Measurements from ENCODE around the gene GGT1. TPM values are rescaled to one million over a fixed set of nuclear protein-coding genes. Genes with fewer than 3 reads are reported as not detected.

The GGT1 gene
- total RNA-seq, 4 donors from 2014 or later: 0.61 to 7.7 (median 1.2) TPM

- no peak overlapping the region for H3K4me3 ChIP-seq
- H3K27ac ChIP-seq: peak overlapping the region; percentile 6 to 76 (median 56)
- 29 to 37% methylated on average over 2 of the region's 2 CpGs for WGBS, 2 donors
- intact Hi-C loops (cut with DNase I): no loop called here
- H3K9me3 ChIP-seq: no peaks in the 10 kb centered on the region
- TF ChIP-seq POLR2A (IDR thresholded peaks at IDR 0.05) (no peak), CTCF (IDR thresholded peaks at IDR 0.05) (no peak)
- no peak for DNase-seq
- no peaks in the 10 kb centered on the region for H3K27me3 ChIP-seq
- H3K4me1 ChIP-seq: peaks cover 24 to 83% (median 53%) of the 10 kb centered on the region in 3 donors
- peaks cover 0 to 18% (median 3%) of the 10 kb centered on the region in 3 donors for H3K36me3 ChIP-seq
Measured at GRCh38 chr22:24580276-24580675, 22.7 kb upstream of the GGT1 start.

GRCh38 chr22:24582056-24582814 is 20.8 kb upstream of the GGT1 start:
- Histone ChIP-seq H3K4me1 (peaks cover 24 to 75% (median 53%) of the 10 kb centered on the region in 3 donors), H3K27me3 (no peaks in the 10 kb centered on the region), H3K9me3 (no peaks in the 10 kb centered on the region), H3K27ac (peak overlapping the region in 2 of 4 donors; percentile 82), H3K36me3 (peaks cover 0 to 22% (median 7%) of the 10 kb centered on the region in 3 donors), H3K4me3 (no peak overlapping the region)
- no peak for TF ChIP-seq CTCF (IDR thresholded peaks at IDR 0.05)
- TF ChIP-seq POLR2A (IDR thresholded peaks at IDR 0.05): no peak
- no peak for DNase-seq
- intact Hi-C loops (cut with DNase I): no loop called here
- WGBS, 2 donors: 43 to 49% methylated on average over 3 to 11 of the region's 12 CpGs

DNA sequence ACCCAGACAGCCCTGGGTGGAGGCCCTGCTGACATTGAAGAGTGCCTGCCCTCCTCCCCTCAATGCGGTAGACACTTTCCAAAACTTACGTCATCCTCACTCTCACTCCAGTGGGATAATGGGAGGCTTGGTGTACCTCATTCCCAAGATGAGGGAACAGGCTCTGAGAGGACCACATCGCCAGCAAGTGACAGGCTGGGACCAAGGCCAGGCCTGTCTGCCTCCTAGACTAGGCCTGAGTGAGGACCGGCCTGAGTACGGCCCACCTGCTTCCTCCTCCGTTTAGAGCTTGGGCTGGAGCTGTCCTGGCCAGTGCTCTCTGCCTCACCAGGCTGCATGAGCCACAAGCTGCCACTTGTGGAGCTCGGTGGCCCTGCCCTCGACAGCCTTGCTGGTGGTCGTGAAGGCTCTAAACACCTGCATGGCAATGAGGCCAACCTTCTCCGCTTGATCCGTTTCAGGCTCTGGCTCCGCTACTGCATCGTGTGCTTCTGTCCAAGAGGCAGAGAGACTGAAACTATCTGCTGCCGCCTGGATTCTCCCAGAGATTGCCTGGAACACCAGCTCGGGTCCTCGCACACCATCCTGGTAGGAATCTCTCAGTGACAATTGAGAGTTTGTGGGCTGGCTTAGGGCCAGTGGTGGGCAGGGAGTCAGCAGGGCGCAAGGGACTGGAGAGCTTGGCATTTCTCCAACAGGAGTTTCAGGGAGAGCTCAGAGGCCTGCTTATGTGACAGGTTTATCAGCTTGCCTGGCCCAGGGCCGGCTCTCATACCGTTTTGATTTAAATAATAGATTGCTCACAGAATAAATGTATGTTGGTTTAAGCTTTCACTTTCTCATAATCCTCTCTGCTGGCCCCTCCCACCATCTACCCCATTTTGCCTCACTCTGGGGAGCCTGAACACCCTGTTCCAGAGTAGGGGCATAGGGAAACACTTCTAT is 19.5 kb upstream of the GGT1 start:
- Histone ChIP-seq H3K4me1 (peaks cover 20 to 63% (median 48%) of the 10 kb centered on the region in 3 donors), H3K27ac (peak overlapping the region; percentile 65 to 88 (median 82)), H3K27me3 (no peaks in the 10 kb centered on the region), H3K4me3 (peak overlapping the region in 2 of 4 donors; percentile 11 to 33), H3K36me3 (peaks cover 0 to 35% (median 7%) of the 10 kb centered on the region in 3 donors), H3K9me3 (no peaks in the 10 kb centered on the region)
- DNase-seq: no peak
- TF ChIP-seq CTCF (IDR thresholded peaks at IDR 0.05) (no peak), POLR2A (IDR thresholded peaks at IDR 0.05) (no peak)
- intact Hi-C loops (cut with DNase I): no loop called here
- 34 to 47% methylated on average over 9 to 16 of the region's 19 CpGs for WGBS, 2 donors

DNA sequence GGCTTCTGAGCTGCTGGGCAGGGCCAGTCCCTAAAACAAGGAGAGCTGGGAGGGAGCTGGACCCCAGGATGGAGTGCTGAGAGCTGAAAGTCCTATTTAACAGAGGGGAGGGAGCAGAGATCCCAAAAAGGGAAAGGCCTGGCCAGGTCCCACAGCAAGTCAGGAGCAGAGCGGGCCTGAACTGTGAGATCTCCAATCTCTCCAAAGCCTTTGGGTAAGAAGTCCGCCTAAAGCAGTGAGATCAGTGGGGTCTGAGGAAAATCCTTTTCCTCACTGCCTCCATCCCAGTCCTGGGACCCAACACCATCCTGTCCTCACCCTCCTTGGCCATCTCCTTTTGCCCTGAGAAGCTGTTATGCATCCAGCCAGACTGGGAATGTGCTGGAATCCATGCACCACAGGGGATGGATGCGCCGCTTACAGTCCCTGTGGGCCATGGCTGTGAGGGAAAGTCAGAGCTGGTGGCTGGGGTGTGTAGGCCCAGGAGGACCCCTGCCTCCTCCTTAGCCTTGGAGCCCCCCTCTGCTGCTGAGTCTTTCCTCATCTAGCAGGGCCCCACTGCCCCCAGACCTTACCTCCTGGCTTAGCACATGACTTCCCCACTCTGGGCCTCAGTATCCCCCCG is 18.7 kb upstream of the GGT1 start:
- WGBS, 2 donors: 81% methylated on average over 2 to 5 of the region's 5 CpGs
- H3K27ac ChIP-seq: peak overlapping the region; percentile 65 to 88 (median 82)

More for the DNA sequence above, 18.7 kb upstream of the GGT1 start:
- H3K27me3 ChIP-seq: no peaks in the 10 kb centered on the region
- peaks cover 18 to 55% (median 40%) of the 10 kb centered on the region in 3 donors for H3K4me1 ChIP-seq
- no peaks in the 10 kb centered on the region for H3K9me3 ChIP-seq
- no peak overlapping the region for H3K4me3 ChIP-seq
- DNase-seq: no peak
- H3K36me3 ChIP-seq: peaks cover 0 to 42% (median 7%) of the 10 kb centered on the region in 3 donors
- no peak for TF ChIP-seq CTCF (IDR thresholded peaks at IDR 0.05)
- no peak for TF ChIP-seq POLR2A (IDR thresholded peaks at IDR 0.05)
- intact Hi-C loops (cut with DNase I): no loop called here
